ENCODE results near the gene SDF2L1.
A peak's percentile ranks its signal among the peaks of the same experiment; 100 is the strongest.

Gene SDF2L1

GRCh38 chr22:21624880-21625791 is 17.0 kb upstream of the SDF2L1 start:
- Histone ChIP-seq H3K4me3 (ENCODE audit: low read depth in 1 of 2, low read length in 1 of 2) (no peak overlapping the region), H3K27me3 (no peaks in the 10 kb centered on the region), H3K27ac (peak overlapping the region; percentile 68), H3K9me3 (no peaks in the 10 kb centered on the region), H3K4me1 (ENCODE audit: control insufficient read depth in 1 of 2, insufficient read depth in 1 of 2, low read depth in 1 of 2, low read length in 1 of 2) (peaks cover 49 to 56% of the 10 kb centered on the region in 2 experiments), H3K36me3 (peaks cover 5% of the 10 kb centered on the region)
- TF ChIP-seq, protein P1, sequence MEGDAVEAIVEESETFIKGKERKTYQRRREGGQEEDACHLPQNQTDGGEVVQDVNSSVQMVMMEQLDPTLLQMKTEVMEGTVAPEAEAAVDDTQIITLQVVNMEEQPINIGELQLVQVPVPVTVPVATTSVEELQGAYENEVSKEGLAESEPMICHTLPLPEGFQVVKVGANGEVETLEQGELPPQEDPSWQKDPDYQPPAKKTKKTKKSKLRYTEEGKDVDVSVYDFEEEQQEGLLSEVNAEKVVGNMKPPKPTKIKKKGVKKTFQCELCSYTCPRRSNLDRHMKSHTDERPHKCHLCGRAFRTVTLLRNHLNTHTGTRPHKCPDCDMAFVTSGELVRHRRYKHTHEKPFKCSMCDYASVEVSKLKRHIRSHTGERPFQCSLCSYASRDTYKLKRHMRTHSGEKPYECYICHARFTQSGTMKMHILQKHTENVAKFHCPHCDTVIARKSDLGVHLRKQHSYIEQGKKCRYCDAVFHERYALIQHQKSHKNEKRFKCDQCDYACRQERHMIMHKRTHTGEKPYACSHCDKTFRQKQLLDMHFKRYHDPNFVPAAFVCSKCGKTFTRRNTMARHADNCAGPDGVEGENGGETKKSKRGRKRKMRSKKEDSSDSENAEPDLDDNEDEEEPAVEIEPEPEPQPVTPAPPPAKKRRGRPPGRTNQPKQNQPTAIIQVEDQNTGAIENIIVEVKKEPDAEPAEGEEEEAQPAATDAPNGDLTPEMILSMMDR (IDR thresholded peaks at IDR 0.05), result no peak

DNA sequence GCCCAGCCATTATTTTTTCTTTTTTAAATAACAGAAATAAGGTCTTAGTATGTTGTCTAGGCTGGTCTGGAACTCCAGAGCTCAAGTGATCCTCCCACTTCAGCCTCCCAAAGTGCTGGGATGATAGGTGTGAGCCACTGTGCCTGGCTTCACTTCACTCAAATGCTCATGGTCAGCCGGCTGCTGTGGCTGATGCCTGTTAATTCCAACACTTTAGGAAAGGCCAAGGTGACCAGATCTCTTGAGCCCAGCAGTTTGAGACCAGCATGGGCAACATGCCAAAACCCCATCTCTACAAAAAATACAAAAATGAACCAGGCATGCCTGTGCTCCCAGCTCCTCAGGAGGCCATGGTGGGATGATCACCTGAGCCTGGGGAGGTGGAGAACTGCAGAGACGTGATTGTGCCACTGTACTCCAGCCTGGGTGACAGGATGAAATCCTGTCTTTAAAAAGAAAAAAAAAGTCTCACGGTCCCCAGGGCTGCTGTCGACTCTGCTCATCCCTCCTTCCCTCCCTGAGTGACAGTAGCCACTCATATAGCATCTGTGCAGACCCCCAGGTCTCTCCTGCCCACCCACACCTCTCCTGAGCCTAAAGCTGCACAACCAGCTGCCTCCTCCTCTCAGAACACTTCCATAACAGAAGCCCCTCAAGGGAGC is 15.9 kb upstream of the SDF2L1 start:
- H3K4me1 ChIP-seq (ENCODE audit: control insufficient read depth in 1 of 2, insufficient read depth in 1 of 2, low read depth in 1 of 2, low read length in 1 of 2), result peaks cover 44 to 47% of the 10 kb centered on the region in 2 experiments
- H3K4me3 ChIP-seq (ENCODE audit: low read depth in 1 of 2, low read length in 1 of 2), result no peak overlapping the region
- H3K9me3 ChIP-seq, result no peaks in the 10 kb centered on the region
- H3K27me3 ChIP-seq, result no peaks in the 10 kb centered on the region
- peaks cover 5% of the 10 kb centered on the region for H3K36me3 ChIP-seq
- peak overlapping the region; percentile 27 for H3K27ac ChIP-seq
- TF ChIP-seq, protein P1 (IDR thresholded peaks at IDR 0.05), result no peak

- H3K4me3 ChIP-seq (ENCODE audit: low read depth in 1 of 2, low read length in 1 of 2), result no peak overlapping the region
Measured at GRCh38 chr22:21626735-21627469, 15.2 kb upstream of the SDF2L1 start.

GRCh38 chr22:21628386-21629254 is 13.5 kb upstream of the SDF2L1 start:
- H3K27me3 ChIP-seq, result no peaks in the 10 kb centered on the region
- peaks cover 5% of the 10 kb centered on the region for H3K36me3 ChIP-seq
- peaks cover 29 to 31% of the 10 kb centered on the region in 2 experiments for H3K4me1 ChIP-seq (ENCODE audit: control insufficient read depth in 1 of 2, insufficient read depth in 1 of 2, low read depth in 1 of 2, low read length in 1 of 2)
- H3K27ac ChIP-seq, result peak overlapping the region; percentile 88
- peak overlapping the region; percentile 97 to 100 for H3K4me3 ChIP-seq (ENCODE audit: low read depth in 1 of 2, low read length in 1 of 2)
- TF ChIP-seq, protein P1 (IDR thresholded peaks at IDR 0.05), result no peak
- no peaks in the 10 kb centered on the region for H3K9me3 ChIP-seq

More at GRCh38 chr22:21626735-21627469, 15.2 kb upstream of the SDF2L1 start:
- peak overlapping the region; percentile 11 for H3K27ac ChIP-seq
- no peaks in the 10 kb centered on the region for H3K9me3 ChIP-seq
- TF ChIP-seq, protein P1 (IDR thresholded peaks at IDR 0.05), result no peak
- H3K27me3 ChIP-seq, result no peaks in the 10 kb centered on the region
- peaks cover 5% of the 10 kb centered on the region for H3K36me3 ChIP-seq
- peaks cover 39 to 41% of the 10 kb centered on the region in 2 experiments for H3K4me1 ChIP-seq (ENCODE audit: control insufficient read depth in 1 of 2, insufficient read depth in 1 of 2, low read depth in 1 of 2, low read length in 1 of 2)

Measured in neutrophil (primary cell).